Jurkat, Clone E6-1 (cell line): ENCODE results near the gene FKBP6.
"Not testable (repeated sequence)": the region's sequence is repeated elsewhere in the genome, so short reads cannot be mapped to it uniquely, and the experiment has no call there.

Experiments
- DNase-seq: peaks from one replicate; pipeline ENCODE4 v3.0.0-alpha.2; 2011; ENCODE audit warnings: low read depth, low spot score
- H3K4me3 ChIP-seq: 2 replicates; pipeline ENCODE4 v1.5.1; 2011; ENCODE audit warnings: mild to moderate bottlenecking, low read length, control low read depth, moderate library complexity

The FKBP6 gene

DNA sequence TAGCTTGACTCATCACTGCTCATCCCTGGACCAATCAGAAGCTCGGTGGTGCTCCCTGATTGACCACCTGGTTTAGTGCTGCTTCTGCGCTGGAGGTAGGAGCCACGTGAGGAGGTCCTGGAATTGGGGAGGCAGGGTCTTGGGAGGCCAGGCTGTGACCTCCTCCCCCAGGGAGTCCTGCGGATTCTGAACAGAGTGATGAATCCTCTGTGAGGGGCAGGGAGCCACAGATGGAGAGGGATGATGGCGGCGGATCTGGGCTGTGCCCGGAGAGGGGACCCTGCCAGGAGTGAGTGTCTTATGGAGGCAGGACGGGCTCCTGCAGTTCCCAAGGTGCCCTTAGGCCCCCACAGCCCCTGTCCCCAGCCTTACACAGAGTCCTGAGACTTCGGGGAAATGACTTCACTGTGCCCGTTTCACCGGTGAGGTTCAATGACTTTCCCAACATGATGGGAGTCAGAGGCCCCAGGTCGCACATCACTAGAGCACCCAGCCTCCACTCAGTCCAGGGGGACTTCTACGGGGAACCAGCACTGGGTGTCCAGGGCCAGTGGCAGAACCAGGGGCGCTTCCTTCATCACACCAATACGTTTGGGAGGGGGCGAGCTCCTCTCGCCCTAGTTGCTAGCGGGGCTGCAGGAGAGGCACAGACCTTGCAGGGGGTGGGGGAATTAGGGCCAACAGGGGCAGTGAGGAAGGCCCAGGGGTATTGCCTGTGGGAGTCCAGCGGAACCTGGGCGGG, 48.9 kb downstream of the FKBP6 start:
- H3K4me3 ChIP-seq: no peak overlapping the region
- DNase-seq: no peak

DNA sequence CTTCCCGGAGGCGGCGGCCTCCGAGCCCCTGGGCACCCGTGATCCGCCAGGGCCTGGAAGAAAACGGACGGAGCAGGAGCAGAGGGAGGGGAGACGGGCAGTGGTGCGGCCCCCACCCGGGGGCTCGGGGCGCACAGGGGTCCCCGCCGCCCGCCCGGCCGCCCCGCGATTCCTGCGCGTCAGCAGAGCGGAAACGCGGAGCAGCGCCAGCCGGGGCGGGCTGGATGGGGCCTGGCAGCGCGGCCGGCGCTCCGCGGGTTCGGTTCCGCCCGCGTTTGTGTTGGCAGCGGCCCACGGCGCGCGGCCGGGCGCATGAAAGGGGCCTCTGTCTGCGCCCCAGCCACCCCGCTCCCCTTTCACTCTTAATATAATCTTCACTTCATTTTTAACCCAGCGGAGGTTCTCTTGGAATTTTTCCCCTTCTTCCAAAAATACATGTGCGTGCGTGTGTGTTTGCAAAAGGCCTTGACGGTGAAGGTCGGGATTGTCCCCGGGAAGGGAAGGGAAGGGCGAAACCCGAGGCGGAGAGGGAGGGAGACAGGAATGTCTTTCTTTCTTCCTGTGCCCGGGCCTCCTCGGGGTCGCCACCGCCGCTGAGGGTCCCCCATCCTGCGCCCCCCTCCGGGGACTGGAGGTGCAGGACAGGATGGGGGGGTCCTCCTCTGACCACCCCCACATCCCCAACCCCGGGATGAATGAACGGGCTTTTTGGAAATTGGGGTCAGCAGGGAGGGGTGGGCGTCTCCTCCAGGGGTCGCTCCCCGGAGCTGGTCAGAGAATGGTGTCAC, 49.6 kb downstream of the FKBP6 start:
- H3K4me3 ChIP-seq, DNase-seq: not testable (repeated sequence)

DNA sequence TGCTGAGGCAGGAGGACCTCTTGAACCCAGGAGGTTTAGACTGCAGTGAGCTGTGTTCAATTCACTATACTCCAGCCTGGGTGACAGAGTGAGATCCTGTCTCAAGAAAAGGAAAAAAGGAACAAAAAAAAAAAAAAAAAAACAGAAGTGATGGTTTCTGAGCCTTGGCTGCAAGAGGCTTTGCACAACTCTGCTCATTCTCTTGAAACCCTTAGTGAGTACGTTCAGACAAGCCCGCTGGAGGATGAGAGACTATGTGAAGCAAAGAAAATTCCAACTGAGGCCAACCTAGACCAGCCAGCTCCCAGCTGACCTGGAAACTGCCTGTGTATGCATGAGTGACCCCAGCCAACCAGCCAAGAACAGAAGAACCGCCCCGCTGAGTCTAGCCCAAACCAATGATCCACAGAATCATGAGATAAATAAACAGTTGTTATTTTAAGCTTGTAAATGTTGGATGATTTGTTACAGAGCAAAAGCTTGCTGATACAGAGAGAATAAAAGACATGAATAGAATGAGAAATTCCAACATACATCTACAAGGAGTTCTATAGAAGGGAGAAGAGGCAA, 55.1 kb downstream of the FKBP6 start:
- H3K4me3 ChIP-seq: no peak overlapping the region
- no peak for DNase-seq

DNA sequence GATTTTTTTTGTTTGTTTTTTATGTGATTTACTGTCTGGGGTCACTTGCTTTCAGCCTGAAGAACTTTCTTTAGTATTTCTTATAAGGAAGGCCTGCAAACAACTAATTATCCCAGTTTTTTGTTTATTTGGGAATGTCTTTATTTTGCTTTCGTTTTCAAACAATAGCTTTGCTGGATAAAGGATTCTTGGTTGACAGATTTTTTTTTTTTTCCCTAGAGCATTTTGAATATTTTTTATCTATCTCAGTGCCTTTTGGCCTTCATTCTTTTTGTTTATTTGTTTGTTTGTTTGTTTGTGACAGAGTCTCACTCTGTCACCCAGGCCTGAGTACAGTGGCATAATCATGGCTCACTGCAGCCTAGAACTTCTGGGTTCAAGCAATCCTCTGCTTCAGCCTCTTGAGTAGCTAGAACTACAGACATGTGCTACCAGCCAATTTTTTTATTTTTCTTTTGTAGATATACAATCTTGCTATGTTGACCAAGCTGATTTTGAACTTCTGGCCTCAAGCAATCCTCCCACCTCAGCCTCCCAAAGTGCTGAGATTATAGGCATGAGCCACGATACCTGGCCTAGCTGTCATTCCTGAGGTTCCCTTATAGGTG, 59.4 kb downstream of the FKBP6 start:
- DNase-seq: no peak
- H3K4me3 ChIP-seq: no peak overlapping the region

DNA sequence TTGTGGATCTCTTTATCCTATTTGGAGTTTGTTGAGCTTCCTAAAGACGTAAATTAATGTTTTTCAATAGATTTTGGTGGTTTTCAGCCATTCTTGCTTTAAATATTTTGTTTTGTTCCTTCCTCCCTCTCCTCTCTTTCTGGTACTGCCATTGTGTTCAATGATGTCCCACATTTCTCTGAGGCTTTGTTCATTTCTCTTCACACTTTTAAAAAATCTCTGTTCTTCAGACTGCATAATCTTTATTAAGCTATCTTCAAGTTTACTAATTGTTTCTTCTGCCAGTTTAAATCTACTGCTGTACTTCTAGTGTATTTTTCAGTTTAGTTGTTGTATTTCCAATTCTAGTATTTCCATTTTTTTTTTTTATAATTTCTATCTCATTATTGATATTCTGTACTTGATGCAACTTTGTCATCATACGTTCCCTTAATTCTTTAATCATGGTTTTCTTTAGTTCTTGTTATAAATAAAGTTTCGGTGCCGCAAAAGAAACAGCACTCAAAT, 60.0 kb downstream of the FKBP6 start:
- H3K4me3 ChIP-seq: no peak overlapping the region
- DNase-seq: no peak

DNA sequence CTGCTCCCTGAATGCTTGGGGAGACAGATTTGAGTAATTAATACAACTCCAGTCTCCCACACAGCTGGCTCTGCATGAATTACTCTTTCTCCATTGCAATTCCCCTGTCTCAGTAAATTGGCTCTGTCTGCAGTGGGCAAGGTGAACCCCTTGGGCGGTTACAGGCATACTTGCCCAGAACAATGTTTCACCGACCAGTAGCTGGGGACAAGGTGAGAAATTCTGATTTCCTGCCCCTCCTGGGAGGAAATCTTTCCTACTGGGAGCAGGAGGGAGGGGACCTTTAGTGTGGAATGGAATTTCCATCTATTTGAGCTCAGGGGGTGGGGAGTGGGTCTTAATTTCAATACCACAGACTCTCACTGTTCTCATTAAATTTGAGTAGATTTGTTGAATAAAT, 63.4 kb downstream of the FKBP6 start:
- no peak for DNase-seq

DNA sequence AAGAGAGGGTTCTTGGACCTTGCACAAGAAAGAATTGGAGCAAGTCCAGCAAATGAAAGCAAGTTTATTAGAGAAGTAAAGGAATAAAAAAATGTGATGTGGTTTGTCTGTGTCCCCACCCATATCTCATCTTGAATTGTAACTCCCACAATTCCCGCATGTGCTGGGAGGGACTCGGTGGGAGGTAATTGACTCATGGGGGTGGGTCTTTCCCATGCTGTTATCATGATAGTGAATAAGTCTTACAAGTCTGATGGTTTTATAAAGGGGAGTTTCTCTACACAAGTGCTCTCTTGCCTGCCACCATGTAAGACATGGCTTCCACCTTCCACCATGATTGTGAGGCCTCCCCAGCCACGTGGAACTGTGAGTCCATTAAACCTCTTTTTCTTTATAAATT, 66.5 kb downstream of the FKBP6 start:
- no peak for DNase-seq
- no peak overlapping the region for H3K4me3 ChIP-seq

More for the DNA sequence above, 63.4 kb downstream of the FKBP6 start:
- no peak overlapping the region for H3K4me3 ChIP-seq

DNA sequence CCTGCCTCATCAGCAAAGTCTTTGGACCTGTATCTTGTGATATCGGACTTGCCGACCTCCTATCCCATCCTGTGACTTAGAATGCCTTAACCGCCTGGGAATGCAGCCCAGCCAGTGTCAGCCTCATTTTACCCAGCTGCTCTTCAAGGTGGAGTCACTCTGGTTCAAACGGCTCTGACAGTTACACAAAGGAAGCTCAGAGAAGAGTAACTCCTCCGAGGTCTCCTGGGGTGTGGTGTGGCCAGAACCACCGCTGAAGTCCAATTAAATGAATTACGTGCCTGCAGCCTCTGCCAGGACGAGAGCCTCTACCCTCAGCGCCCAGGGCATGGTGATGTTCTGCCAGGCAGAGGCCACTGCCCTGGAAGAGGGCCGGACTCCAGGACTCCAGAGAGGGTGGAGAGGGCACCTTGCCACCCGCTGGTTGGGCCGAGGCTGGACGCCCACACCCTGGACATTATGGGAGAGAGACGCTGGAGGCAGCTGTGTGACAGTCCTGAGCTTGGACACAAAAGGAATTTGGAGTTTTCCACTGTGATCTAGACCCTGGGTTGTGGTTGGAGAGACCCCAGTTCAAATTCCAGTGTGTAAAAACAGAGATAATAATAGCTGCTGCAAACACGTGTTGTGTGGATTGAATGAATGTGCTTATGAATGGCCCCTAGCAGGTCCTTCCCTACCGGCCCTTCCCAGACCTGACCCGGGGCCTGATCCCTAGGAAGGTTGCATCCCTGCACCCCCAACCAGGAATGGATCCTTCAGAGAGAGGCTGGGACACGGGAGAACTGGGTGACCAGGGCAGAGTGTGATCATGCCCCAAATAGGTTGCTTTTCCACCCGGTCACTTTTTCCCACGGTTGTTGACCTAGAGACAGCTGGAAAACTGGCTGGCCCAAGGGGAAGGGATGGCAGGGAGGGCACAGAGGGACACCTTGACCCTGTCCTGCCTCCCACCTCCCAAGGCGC, 67.9 kb downstream of the FKBP6 start:
- no peak overlapping the region for H3K4me3 ChIP-seq
- DNase-seq: no peak

DNA sequence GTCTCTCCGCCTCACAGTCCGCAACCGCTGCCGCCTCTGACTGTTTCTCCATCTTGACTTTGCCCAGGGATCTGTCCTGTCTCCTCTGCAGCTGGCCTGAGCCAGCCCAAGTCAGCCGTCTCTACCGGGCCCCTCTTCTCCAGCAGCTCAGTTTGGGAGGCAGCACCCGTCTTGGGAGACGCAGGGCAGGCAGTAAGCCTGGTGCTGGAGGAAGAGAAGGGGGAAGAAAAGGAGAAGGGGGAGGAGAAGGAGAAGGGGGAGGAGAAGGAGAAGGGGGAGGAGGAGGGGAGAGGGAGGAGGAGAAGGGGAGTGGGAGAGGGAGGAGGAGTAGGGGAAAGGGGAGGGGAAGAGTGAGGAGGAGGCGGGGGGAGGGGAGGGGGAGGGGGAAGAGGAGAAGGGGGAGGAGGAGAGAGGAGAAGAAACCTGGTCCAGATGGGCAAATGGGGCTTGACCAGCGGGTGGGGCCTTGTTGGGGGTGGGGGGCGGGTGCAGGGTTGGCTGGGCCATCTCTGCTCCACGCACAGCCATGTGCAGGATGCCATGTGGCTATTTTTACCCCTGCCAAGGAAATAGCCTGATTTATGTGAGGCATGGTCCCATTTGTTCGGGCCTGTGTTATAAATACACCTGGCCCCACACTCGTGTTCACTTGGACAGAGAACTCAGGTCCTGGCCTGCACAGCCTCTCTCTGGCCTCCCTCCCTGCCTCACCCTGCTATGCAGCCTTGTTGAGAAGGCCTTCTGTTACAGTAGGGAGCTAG, 69.7 kb downstream of the FKBP6 start:
- DNase-seq: no peak
- H3K4me3 ChIP-seq: no peak overlapping the region

DNA sequence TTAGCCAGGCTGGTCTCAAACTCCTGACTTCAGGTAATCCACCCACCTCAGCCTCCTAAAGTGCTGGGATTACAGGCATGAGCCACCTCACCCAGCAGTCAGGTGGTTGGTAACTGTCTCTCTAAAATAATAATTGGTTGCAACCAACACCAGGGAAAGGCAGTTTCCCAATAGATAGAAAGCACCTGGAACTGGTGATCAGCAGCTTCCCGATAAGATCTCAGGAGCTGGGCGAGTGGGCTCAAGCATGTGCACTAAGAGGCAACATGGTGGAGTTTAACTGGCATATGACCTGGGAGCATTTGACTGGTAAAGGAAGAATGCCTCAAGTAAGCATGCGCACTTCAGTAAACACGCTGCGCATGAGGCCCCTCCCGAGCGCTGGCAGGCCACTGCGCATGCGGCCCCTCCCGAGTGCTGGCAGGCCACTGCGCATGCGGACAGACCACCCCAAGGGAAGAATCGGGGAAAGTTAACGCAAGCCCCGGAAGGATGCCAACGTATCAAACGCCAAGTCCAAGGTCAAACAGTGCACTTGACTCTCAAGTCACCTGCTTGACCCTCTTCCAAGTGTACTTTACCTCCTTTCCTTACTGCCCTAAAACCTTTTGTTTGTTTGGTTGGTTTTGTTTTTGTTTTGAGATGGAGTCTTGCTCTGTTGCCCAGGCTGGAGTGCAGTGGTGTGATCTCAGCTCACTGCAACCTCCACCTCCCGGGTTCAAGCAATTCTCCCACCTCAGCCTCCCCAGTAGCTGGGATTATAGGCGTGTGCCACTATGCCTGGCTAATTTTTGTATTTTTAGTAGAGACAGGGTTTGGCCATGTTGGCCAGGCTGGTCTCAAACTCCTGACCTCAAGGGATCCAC, 71.5 kb downstream of the FKBP6 start:
- not testable (repeated sequence) for DNase-seq, H3K4me3 ChIP-seq

DNA sequence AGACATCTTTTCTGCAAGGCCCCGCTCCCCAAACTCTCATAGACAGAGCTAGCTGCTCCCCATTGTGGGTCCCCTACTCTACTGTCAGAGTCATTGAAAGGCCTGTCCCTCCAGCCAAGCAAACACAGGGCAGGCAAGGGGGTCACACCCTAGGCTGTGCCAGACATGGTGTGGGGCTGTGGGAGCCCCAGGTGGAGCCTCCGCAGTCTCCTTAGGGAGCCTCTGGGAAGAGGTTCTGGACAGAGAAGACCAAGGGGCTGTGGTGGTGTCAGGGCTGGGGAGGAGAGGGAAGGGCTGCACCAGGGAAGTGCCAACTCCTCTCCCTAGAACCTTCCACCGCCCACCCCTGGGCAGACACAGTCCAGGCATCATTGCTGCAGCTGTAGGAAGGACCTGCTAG, 76.9 kb downstream of the FKBP6 start:
- not testable (repeated sequence) for H3K4me3 ChIP-seq, DNase-seq
